GM10248 (cell line): ENCODE results near the gene ZNF831.

Experiments used
- CTCF ChIA-PET: fragments of 300-600 bp; sonication (Branson Sonifier 250); formaldehyde crosslinking; extraction: SDS; loops from one replicate; lab custom pipeline; 2021; ENCODE audit warnings: antibody characterized with exemption; lab: Yijun Ruan, JAX
- POLR2A ChIA-PET: fragments of 350-650 bp; sonication (Branson Sonifier 250); formaldehyde crosslinking; extraction: SDS; loops from one replicate; lab custom pipeline; 2020; ENCODE audit warnings: antibody characterized with exemption; lab: Yijun Ruan, JAX
- DNase-seq: peaks from one replicate; pipeline ENCODE4 v3.0.0; 2012; ENCODE audit errors: extremely low spot score
- TF ChIP-seq, protein P1 (sequence below): IDR thresholded peaks from 2 replicates; pipeline ENCODE4 v1.5.1; 2012; ENCODE audit warnings: mild to moderate bottlenecking, low read depth; ENCODE audit errors: extremely low read depth, missing control alignments, control extremely low read depth

ZNF831 gene

DNA sequence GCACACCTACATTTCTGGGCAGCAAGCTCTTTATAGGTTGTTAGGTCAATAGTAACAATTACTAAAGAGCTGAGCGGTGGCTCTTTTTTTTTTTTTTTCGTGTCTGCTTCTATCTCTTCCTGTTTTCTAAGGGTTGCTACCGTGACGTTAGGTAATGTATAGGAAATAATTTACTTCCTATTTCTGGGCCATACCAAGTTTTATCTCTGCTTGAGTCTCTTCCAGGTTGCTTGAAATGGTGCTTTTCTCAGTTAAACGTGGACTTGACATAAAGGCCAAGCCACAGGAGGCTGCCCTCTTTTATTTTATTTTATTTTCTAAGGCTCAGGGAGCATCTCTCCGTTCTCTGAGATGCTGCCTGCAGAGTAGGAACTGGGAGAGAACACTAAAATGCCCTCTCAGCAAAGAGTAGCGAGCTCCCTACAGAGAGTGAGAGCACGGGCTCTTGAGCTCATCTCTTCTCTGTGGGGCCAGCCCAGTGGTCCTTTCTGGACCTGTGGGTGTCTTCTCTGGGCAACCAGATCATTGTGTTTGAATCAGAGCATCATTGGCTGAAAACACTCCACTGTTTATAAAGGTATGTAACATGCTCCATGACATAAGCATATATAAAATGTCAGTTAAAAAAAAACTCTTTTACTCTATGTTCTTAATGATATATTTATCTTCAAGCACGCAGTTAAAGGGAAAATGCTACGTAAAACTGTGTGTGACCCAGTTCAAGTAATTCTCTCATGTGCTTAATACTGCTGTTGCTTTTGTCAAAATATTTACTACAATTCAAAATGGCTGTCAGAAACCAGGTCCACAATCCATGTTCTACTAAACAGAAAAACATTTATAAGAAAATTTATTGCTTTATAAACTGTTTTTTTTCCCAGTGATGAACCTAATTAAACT lies at the start of gene ZNF831:
ZNF831 (plus strand) TSS at position 191 of the 900 bp plus-strand sequence. CDS start 27,199 bp downstream, outside the sequence.
- DNase-seq, result no peak
- POLR2A ChIA-PET, result no interaction called here
- TF ChIP-seq, protein P1, sequence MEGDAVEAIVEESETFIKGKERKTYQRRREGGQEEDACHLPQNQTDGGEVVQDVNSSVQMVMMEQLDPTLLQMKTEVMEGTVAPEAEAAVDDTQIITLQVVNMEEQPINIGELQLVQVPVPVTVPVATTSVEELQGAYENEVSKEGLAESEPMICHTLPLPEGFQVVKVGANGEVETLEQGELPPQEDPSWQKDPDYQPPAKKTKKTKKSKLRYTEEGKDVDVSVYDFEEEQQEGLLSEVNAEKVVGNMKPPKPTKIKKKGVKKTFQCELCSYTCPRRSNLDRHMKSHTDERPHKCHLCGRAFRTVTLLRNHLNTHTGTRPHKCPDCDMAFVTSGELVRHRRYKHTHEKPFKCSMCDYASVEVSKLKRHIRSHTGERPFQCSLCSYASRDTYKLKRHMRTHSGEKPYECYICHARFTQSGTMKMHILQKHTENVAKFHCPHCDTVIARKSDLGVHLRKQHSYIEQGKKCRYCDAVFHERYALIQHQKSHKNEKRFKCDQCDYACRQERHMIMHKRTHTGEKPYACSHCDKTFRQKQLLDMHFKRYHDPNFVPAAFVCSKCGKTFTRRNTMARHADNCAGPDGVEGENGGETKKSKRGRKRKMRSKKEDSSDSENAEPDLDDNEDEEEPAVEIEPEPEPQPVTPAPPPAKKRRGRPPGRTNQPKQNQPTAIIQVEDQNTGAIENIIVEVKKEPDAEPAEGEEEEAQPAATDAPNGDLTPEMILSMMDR, result no peak
- CTCF ChIA-PET, result interaction anchor here (0.9 to 2.4 kb wide), 3 partner anchors 9 to 44 kb away, joined by 3 to 7 read pairs (median 5); no protein-coding TSS in a partner anchor

GRCh38 chr20:59117526-59117925 lies 46.1 kb upstream of the ZNF831 start:
- DNase-seq, result no peak
- ChIA-PET POLR2A (no interaction called here), CTCF (interaction anchor here (1.1 kb wide), 2 partner anchors 9 to 90 kb away, joined by 3 to 4 read pairs; no protein-coding TSS in a partner anchor)
- TF ChIP-seq, protein P1, result no peak

DNA sequence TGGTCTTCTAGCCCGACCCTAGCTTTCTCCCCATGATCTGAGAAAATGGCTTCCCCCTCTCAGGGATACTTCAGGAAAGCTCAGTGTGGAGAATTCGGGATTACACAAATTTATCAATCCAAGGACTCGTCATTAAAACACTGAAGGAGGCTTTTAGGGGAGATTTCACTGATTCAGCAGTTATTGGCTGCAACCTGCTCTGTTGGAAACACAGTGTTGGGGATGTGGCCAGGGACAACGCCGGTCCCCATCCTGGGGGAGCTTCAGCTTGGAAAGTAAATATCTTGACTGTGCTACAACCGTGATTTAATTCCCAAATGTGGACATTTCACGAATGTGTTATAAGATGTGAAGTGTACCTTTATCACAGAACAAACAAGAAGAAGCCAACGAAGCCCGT lies 44.8 kb upstream of the ZNF831 start:
- POLR2A ChIA-PET, result no interaction called here
- DNase-seq, result no peak
- CTCF ChIA-PET, result interaction anchor here (1.1 kb wide), 1 partner anchor 88 kb away, joined by 3 read pairs; no protein-coding TSS in a partner anchor
- TF ChIP-seq, protein P1, result no peak

DNA sequence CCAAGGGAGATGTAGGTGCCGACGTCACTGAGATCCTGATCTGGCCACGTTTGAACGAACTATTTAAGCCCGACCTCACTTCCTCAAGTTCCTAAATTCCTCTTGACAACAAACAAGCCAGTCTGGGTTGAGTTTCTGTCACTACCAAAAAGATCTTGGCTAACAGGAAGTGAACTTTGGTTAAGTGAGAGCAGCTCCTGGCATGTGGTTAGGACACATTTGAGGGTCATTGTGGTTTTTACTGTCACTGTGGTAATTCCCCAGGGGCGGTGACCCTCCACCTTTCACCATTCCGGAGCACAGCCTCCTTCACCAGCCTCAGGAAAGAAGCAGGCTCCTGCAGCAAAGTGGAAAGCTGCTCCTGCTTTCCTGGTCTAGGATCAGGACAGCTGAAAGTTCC lies 43.1 kb upstream of the ZNF831 start:
- TF ChIP-seq, protein P1, result no peak
- CTCF ChIA-PET, result interaction anchor here (0.8 to 3.7 kb wide), 2 partner anchors 33 to 87 kb away, joined by 3 to 13 read pairs; no protein-coding TSS in a partner anchor
- POLR2A ChIA-PET, result no interaction called here
- peak; percentile 28 for DNase-seq

- POLR2A ChIA-PET, result no interaction called here
- no peak for DNase-seq
- TF ChIP-seq, protein P1, result no peak
- CTCF ChIA-PET, result interaction anchor here (0.8 to 3.7 kb wide), 6 partner anchors 9 to 255 kb away, joined by 3 to 15 read pairs (median 8); no protein-coding TSS in a partner anchor
Measured at GRCh38 chr20:59120919-59121318, 42.7 kb upstream of the ZNF831 start.

DNA sequence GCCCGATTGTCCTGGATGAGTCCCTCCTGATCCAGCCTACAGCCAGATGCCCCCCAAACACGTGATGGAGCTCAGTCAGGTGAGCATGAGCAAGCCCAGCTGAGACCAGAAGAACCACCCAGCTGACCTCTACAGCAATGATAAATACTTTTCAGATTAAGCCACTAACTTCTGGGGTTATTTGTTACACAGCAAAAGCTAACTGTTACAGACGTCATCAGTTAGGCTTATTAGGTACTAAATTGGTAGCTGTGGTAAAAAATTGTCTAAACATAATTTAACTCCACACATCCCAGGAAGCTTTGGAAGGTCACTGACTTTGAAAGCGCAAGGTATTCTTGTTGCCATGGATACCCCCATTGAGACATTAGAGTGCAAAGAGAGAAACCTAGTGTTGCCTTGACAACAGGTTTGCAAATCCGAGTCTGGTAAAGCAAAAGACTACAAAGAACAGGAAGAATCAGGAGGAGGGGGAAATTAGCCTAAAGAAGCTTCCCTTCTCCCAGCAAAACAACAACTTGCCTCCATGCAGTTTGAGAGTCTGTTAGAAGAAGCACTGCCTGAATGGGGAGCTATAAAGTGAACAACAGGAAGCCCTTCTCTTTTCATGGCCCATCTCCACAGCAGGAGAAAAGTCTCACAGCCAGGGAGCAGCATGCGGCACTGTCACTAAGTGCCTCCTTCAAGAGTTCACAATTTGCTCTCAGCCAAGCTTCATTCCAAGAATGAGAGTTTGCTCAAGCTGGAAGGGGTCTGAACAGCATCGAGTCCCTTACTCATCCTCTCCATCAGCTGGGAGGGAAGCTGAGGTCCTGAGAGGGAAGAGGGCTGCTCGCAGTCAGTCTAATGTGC lies 41.7 kb upstream of the ZNF831 start:
- TF ChIP-seq, protein P1, result no peak
- ChIA-PET POLR2A (no interaction called here), CTCF (interaction anchor here (1.0 to 3.7 kb wide), 10 partner anchors 9 to 256 kb away, joined by 3 to 15 read pairs (median 3); no protein-coding TSS in a partner anchor)
- no peak for DNase-seq
